ENCODE results near the gene RRP36.

DNA sequence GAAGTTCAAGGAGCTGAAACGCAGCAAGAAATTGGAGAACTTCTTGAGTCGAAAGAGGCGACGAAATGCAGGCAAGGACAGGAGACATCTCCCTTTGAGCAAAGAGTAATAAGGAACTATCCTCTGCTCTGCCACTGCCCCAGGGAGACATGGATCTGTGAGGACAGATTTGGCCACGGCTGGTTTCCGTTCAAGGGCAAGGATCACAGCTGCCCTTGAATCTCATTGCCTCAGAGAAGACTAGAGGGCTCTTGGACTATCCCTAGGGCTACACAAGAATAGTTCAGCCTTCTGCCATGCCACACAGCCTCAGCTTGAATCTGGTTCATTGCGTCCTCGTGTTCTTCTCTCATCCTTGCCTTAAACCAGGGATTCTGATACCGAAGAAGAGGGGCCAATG is 7.7 kb downstream of the RRP36 start:
- TF ChIP-seq, protein P1, sequence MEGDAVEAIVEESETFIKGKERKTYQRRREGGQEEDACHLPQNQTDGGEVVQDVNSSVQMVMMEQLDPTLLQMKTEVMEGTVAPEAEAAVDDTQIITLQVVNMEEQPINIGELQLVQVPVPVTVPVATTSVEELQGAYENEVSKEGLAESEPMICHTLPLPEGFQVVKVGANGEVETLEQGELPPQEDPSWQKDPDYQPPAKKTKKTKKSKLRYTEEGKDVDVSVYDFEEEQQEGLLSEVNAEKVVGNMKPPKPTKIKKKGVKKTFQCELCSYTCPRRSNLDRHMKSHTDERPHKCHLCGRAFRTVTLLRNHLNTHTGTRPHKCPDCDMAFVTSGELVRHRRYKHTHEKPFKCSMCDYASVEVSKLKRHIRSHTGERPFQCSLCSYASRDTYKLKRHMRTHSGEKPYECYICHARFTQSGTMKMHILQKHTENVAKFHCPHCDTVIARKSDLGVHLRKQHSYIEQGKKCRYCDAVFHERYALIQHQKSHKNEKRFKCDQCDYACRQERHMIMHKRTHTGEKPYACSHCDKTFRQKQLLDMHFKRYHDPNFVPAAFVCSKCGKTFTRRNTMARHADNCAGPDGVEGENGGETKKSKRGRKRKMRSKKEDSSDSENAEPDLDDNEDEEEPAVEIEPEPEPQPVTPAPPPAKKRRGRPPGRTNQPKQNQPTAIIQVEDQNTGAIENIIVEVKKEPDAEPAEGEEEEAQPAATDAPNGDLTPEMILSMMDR (IDR thresholded peaks at IDR 0.05; ENCODE audit: low read depth, low read length, poor library complexity, severe bottlenecking): no peak
- TF ChIP-seq EZH2phosphoT487 (IDR thresholded peaks at IDR 0.05; ENCODE audit: borderline replicate concordance, low read length): no peak

All from DOHH2 (cell line).